ENCODE results near the gene IGIP.

GRCh38 chr5:140106805-140107311 is 18.9 kb upstream of the IGIP start:
- no peak for TF ChIP-seq ETV6 (CRISPR knock-in tag; IDR thresholded peaks at IDR 0.05)
- no peak for TF ChIP-seq CTCF (IDR thresholded peaks at IDR 0.05)
- no peak for TF ChIP-seq SMAD3 (CRISPR knock-in tag; IDR thresholded peaks at IDR 0.05; ENCODE audit: borderline replicate concordance)
- TF ChIP-seq MAX (CRISPR knock-in tag; IDR thresholded peaks at IDR 0.05), result no peak
- TF ChIP-seq CBFB (CRISPR knock-in tag; IDR thresholded peaks at IDR 0.05; ENCODE audit: low read depth), result no peak
- no peak for TF ChIP-seq JUN (CRISPR knock-in tag; IDR thresholded peaks at IDR 0.05)
- no peak for TF ChIP-seq USF1 (CRISPR knock-in tag; IDR thresholded peaks at IDR 0.05)
- TF ChIP-seq TCF7 (CRISPR knock-in tag; IDR thresholded peaks at IDR 0.05; ENCODE audit: low read depth), result no peak
- no peak for TF ChIP-seq CREB1 (CRISPR knock-in tag; IDR thresholded peaks at IDR 0.05)

Measured in WTC11 (cell line).